HepG2 (cell line): ENCODE results near the gene CNIH3. TPM values are rescaled to one million over a fixed set of nuclear protein-coding genes. Genes with fewer than 3 reads are reported as not detected.

ENCODE experiments used
- ATAC-seq: fragments of 200-7000 bp; cut with Tn5 transposase; 3 replicates; pipeline ENCODE4 v1.9.1; 2020; ENCODE audit warnings: mild to moderate bottlenecking, moderate library complexity
- BruUV-seq: library from RNA; stranded (reverse); fragments of 400-500 nt; replicated peaks from 2 replicates; lab custom pipeline; 2021; lab: Mats Ljungman, UMichigan
- CTCF ChIA-PET: fragments of 300-600 bp; formaldehyde crosslinking; extraction: SDS; loops from one replicate; lab custom pipeline; 2021; ENCODE audit warnings: low total read pairs, inconsistent platforms, low intra/inter-chr PET ratio; lab: Yijun Ruan, JAX
- POLR2A ChIA-PET: fragments of 350-600 bp; sonication (Branson Sonifier 250); formaldehyde crosslinking; loops from one replicate; lab custom pipeline; 2020; ENCODE audit warnings: antibody characterized with exemption, inconsistent platforms; lab: Yijun Ruan, JAX
- DNase-seq: peaks from one replicate; pipeline ENCODE4 v3.0.0-alpha.2; 2015; ENCODE audit warnings: low spot score
- FAIRE-seq: peaks from 3 replicates; lab custom pipeline; 2011; peaks lifted over from hg19 to GRCh38; lab: Jason Lieb, UNC
- H2AFZ ChIP-seq: one replicate; pipeline ENCODE4 v1.6.1; 2011; ENCODE audit warnings: low read length, inconsistent platforms
- H3K27ac ChIP-seq: fragments of 300-600 bp; 3 replicates; pipeline ENCODE4 v1.8.0; 2011; ENCODE audit warnings: mixed run types, mild to moderate bottlenecking, mixed read lengths, low read length, inconsistent platforms; ENCODE audit not compliant: insufficient read depth; ENCODE audit errors: extremely low read length
- H3K27me3 ChIP-seq, 2 experiments: fragments of 200-600 bp in 1 of 2; 2 replicates in 1 of 2; 3 replicates in 1 of 2; pipeline versions ENCODE4 v1.6.0 to v1.8.0; 2011; ENCODE audit warnings: low read length in 2 of 2, mild to moderate bottlenecking in 2 of 2, moderate library complexity in 2 of 2, inconsistent platforms in 1 of 2; ENCODE audit not compliant: insufficient read depth in 2 of 2, control insufficient read depth in 1 of 2
- H3K36me3 ChIP-seq, 2 experiments: fragments of 200-600 bp in 1 of 2; replicated peaks in 1 of 2; 2 replicates in 1 of 2; 3 replicates in 1 of 2; pipeline versions ENCODE4 v1.5.1 to v1.8.0; 2011; ENCODE audit warnings: low read length in 2 of 2, inconsistent platforms in 1 of 2; ENCODE audit not compliant: insufficient read depth in 2 of 2, control insufficient read depth in 1 of 2
- H3K4me1 ChIP-seq: 2 replicates; pipeline ENCODE4 v1.5.1; 2012; ENCODE audit warnings: low read length, inconsistent platforms; ENCODE audit not compliant: insufficient read depth
- H3K4me2 ChIP-seq: 2 replicates; pipeline ENCODE4 v1.6.0; 2011; ENCODE audit warnings: low read depth, low read length, inconsistent platforms
- H3K4me3 ChIP-seq, 3 experiments: fragments of 200-600 bp in 1 of 3; sonication (generic), shearing (Covaris generic) in 1 of 3; replicated peaks in 1 of 3; 2 replicates each; pipeline ENCODE4 v1.5.1; 2011 to 2016; ENCODE audit warnings: low read length in 3 of 3, inconsistent platforms in 2 of 3, low read depth in 2 of 3, mild to moderate bottlenecking in 2 of 3, control low read depth in 1 of 3, mixed read lengths in 1 of 3; ENCODE audit not compliant: insufficient read depth in 1 of 3
- H3K79me2 ChIP-seq: one replicate; pipeline ENCODE4 v1.6.1; 2011; ENCODE audit warnings: low read length, inconsistent platforms; ENCODE audit not compliant: insufficient read depth
- H3K9ac ChIP-seq: 2 replicates; pipeline ENCODE4 v1.6.0; 2011; ENCODE audit warnings: mild to moderate bottlenecking, low read depth, low read length, inconsistent platforms; ENCODE audit not compliant: insufficient read depth
- H3K9me3 ChIP-seq: 2 replicates; pipeline ENCODE4 v1.5.1; 2012; ENCODE audit warnings: mild to moderate bottlenecking, low read length
- H4K20me1 ChIP-seq: 2 replicates; pipeline ENCODE4 v1.6.0; 2011; ENCODE audit warnings: inconsistent platforms, mild to moderate bottlenecking, low read length, moderate library complexity; ENCODE audit not compliant: insufficient read depth
- EED ChIP-seq: sonication (generic); formaldehyde crosslinking; IDR thresholded peaks from 2 replicates; pipeline ENCODE4 v1.5.0; 2020; ENCODE audit warnings: mild to moderate bottlenecking, missing genetic modification reagents
- EHMT2 ChIP-seq: fragments of 200-600 bp; sonication (generic); IDR thresholded peaks from 2 replicates; pipeline ENCODE4 v1.7.0; 2017; ENCODE audit warnings: antibody characterized with exemption, low read depth, low read length, borderline replicate concordance
- FOXK1 ChIP-seq: sonication (generic); formaldehyde crosslinking; IDR thresholded peaks from 2 replicates; pipeline ENCODE4 v1.4.0; 2020; ENCODE audit warnings: low read depth, missing genetic modification reagents, borderline replicate concordance
- MIER2 ChIP-seq: IDR thresholded peaks from 2 replicates; pipeline ENCODE4 v1.6.1; 2016; ENCODE audit warnings: missing biosample characterization, missing genetic modification reagents
- NFIB ChIP-seq: sonication (generic); formaldehyde crosslinking; IDR thresholded peaks from 2 replicates; pipeline ENCODE4 v1.9.0; 2021; ENCODE audit warnings: missing genetic modification reagents, mild to moderate bottlenecking, borderline replicate concordance
- NFKBIZ ChIP-seq: IDR thresholded peaks from 2 replicates; pipeline ENCODE4 v1.6.1; 2018; ENCODE audit warnings: missing genetic modification reagents, missing compliant biosample characterization
- NR2F2 ChIP-seq: IDR thresholded peaks from 2 replicates; pipeline ENCODE4 v1.6.1; 2012; ENCODE audit warnings: low read depth, inconsistent platforms, borderline replicate concordance
- RARG ChIP-seq: sonication (generic); formaldehyde crosslinking; IDR thresholded peaks from 2 replicates; pipeline ENCODE4 v1.4.0; 2020; ENCODE audit warnings: low read depth, mild to moderate bottlenecking, missing genetic modification reagents
- RBFOX2 ChIP-seq: fragments of 200-400 bp; formaldehyde crosslinking; IDR thresholded peaks from 2 replicates; pipeline ENCODE4 v1.6.1; 2017; ENCODE audit warnings: low read depth, mild to moderate bottlenecking, low read length
- SMYD3 ChIP-seq: sonication (generic); formaldehyde crosslinking; IDR thresholded peaks from 2 replicates; pipeline ENCODE4 v1.8.1; 2023; ENCODE audit warnings: mild to moderate bottlenecking, missing genetic modification reagents
- SRSF4 ChIP-seq: fragments of 200-400 bp; formaldehyde crosslinking; IDR thresholded peaks from one replicate; pipeline ENCODE4 v1.6.1; 2018; ENCODE audit warnings: mild to moderate bottlenecking, low read depth, low read length, moderate library complexity; ENCODE audit not compliant: poor library complexity, severe bottlenecking
- TBP ChIP-seq: sonication (generic); formaldehyde crosslinking; IDR thresholded peaks from 2 replicates; pipeline ENCODE4 v1.5.0; 2020; ENCODE audit warnings: missing genetic modification reagents
- ZFP36L2 ChIP-seq: sonication (generic); formaldehyde crosslinking; IDR thresholded peaks from 2 replicates; pipeline ENCODE4 v1.4.0; 2020; ENCODE audit warnings: missing genetic modification reagents
- ZMYM2 ChIP-seq: sonication (generic); formaldehyde crosslinking; IDR thresholded peaks from 2 replicates; pipeline ENCODE4 v1.8.0; 2022; ENCODE audit warnings: mild to moderate bottlenecking, missing genetic modification reagents
- ZNF10 ChIP-seq: sonication (generic); formaldehyde crosslinking; IDR thresholded peaks from 2 replicates; pipeline ENCODE4 v1.4.0; 2020; ENCODE audit warnings: mild to moderate bottlenecking, low read depth, missing genetic modification reagents, borderline replicate concordance
- ZNF251 ChIP-seq: sonication (generic); formaldehyde crosslinking; IDR thresholded peaks from 2 replicates; pipeline ENCODE4 v1.9.0; 2021; ENCODE audit warnings: mild to moderate bottlenecking, missing genetic modification reagents
- ZNF883 ChIP-seq: sonication (generic); formaldehyde crosslinking; IDR thresholded peaks from 2 replicates; pipeline ENCODE4 v1.5.1; 2020; ENCODE audit warnings: mild to moderate bottlenecking, missing genetic modification reagents; ENCODE audit errors: not compliant biosample characterization
- WGBS: methylation state at CpG from one replicate; pipeline ENCODE4 v1.1.6; 2017; ENCODE audit warnings: low lambda C conversion rate; 5-methylcytosine and 5-hydroxymethylcytosine counted together
- in situ Hi-C: cut with HindIII; loops from 2 replicates; pipeline ENCODE4 v1.10.0; 2017; ENCODE audit warnings: low pct_unique_long_range_greater_than_20kb; ENCODE audit not compliant: extremely low pct_ligation_motif_present
- intact Hi-C: fragments of 100-400 bp; cut with micrococcal nuclease; formaldehyde crosslinking; loops from one replicate; pipeline ENCODE4 v1.10.0; 2022; ENCODE audit not compliant: unreplicated experiment
- polyA plus RNA-seq, 8 experiments: library from polyadenylated mRNA; depleted of rRNA in 3 of 8; stranded (reverse) in 7 of 8; unstranded in 1 of 8; fragments of >200 nt; fragmentation: Illumina TruSeq in 4 of 8; extraction: Trizol in 4 of 8; gene quantifications; 2 replicates each; pipeline versions ENCODE4 v1.2.1 to v1.2.3, GENCODE V29; 2011 to 2016; ENCODE audit warnings: low read depth in 4 of 8, missing spikeins in 1 of 8, mixed read lengths in 1 of 8; ENCODE audit not compliant: insufficient read depth in 1 of 8
- total RNA-seq, 5 experiments: library from RNA; depleted of rRNA; stranded (reverse); fragments of >200 nt; fragmentation: Illumina TruSeq; extraction: Trizol; gene quantifications; 2 replicates each; pipeline ENCODE4 v1.2.3, GENCODE V29; 2016; ENCODE audit warnings: low read depth in 1 of 5
- TF ChIP-seq, protein P1 (sequence below): IDR thresholded peaks from 2 replicates; pipeline ENCODE4 v1.6.1; 2016
- TF ChIP-seq, protein P2 (sequence below): sonication (generic); formaldehyde crosslinking; IDR thresholded peaks from 2 replicates; pipeline ENCODE4 v1.8.1; 2023; ENCODE audit warnings: missing genetic modification reagents, inconsistent platforms, borderline replicate concordance
- TF ChIP-seq, protein P3 (sequence below): sonication (generic); formaldehyde crosslinking; IDR thresholded peaks from 2 replicates; pipeline ENCODE4 v1.4.0; 2020; ENCODE audit warnings: missing genetic modification reagents

Gene CNIH3
- total and polyA plus RNA-seq, 2 of the 13 experiments (the other 11 are each of a cell fraction or from before 2014, with no cell fraction given): 0.36 to 1.1 TPM

DNA sequence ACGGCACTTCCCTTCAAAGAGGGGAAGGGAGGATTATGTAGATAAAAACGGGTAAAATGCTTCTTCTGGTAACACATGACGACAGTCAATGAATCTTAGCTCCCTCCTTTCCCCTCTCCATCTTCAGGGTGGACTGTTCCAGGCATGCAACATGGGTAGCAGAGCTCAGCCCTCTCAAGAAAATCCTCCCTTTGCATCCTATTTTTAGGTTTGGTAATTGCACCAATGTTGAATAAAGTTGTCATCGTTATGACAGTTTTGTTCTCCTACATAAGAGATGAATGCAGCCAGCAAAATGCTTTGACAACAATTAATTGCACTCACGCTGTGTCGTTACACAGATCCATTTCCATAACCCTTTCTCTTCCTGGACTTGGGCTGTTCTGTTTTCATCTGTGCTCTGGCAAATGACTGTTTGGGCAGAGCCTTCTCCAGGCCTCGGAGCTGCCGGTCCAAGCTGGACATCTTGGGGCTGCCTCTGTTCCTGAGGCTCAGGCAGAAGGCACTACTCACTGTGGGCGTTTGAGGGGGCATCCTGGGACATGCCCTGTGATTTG, 127.6 kb downstream of the CNIH3 start:
- POLR2A ChIA-PET: no interaction called here
- in situ Hi-C loops: no loop called here
- DNase-seq: no peak
- H3K36me3 ChIP-seq: no peaks in the 10 kb centered on the region
- no peaks in the 10 kb centered on the region for H3K9me3 ChIP-seq
- H2AFZ ChIP-seq: no peak overlapping the region
- no peak for FAIRE-seq
- no peaks in the 10 kb centered on the region for H4K20me1 ChIP-seq
- no peak overlapping the region for H3K4me3 ChIP-seq
- H3K27me3 ChIP-seq: peaks cover 0 to 4% of the 10 kb centered on the region in 2 experiments; a peak in 1 of 5 replicates
- no TSS peak for BruUV-seq
- no peak overlapping the region for H3K9ac ChIP-seq
- H3K4me2 ChIP-seq: no peak overlapping the region
- no peak overlapping the region for H3K27ac ChIP-seq
- CTCF ChIA-PET: no interaction called here
- WGBS: 27% methylated on average over 8 of the region's 9 CpGs
- no peak for ATAC-seq
- TF ChIP-seq, protein P1, sequence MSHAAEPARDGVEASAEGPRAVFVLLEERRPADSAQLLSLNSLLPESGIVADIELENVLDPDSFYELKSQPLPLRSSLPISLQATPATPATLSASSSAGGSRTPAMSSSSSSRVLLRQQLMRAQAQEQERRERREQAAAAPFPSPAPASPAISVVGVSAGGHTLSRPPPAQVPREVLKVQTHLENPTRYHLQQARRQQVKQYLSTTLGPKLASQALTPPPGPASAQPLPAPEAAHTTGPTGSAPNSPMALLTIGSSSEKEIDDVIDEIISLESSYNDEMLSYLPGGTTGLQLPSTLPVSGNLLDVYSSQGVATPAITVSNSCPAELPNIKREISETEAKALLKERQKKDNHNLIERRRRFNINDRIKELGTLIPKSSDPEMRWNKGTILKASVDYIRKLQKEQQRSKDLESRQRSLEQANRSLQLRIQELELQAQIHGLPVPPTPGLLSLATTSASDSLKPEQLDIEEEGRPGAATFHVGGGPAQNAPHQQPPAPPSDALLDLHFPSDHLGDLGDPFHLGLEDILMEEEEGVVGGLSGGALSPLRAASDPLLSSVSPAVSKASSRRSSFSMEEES: no peak
- no peak for TF ChIP-seq ZMYM2 (CRISPR knock-in tag)
- no peak for TF ChIP-seq EHMT2
- TF ChIP-seq TBP (CRISPR knock-in tag): no peak
- no peak for TF ChIP-seq MIER2 (CRISPR knock-in tag)
- no peak for TF ChIP-seq EED (CRISPR knock-in tag)
- no peak for TF ChIP-seq ZNF10
- no peak for TF ChIP-seq RARG
- no peak for TF ChIP-seq FOXK1 (CRISPR knock-in tag)
- no peak for TF ChIP-seq NFKBIZ (CRISPR knock-in tag)
- TF ChIP-seq ZNF883 (CRISPR knock-in tag): no peak
- TF ChIP-seq, protein P2, sequence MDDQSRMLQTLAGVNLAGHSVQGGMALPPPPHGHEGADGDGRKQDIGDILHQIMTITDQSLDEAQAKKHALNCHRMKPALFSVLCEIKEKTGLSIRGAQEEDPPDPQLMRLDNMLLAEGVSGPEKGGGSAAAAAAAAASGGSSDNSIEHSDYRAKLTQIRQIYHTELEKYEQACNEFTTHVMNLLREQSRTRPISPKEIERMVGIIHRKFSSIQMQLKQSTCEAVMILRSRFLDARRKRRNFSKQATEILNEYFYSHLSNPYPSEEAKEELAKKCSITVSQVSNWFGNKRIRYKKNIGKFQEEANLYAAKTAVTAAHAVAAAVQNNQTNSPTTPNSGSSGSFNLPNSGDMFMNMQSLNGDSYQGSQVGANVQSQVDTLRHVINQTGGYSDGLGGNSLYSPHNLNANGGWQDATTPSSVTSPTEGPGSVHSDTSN (CRISPR knock-in tag): no peak
- TF ChIP-seq NR2F2: no peak
- no peak for TF ChIP-seq NFIB (CRISPR knock-in tag)
- no peak for TF ChIP-seq SRSF4
- no peak for TF ChIP-seq ZNF251
- TF ChIP-seq SMYD3 (CRISPR knock-in tag): no peak
- no peak for TF ChIP-seq RBFOX2
- TF ChIP-seq, protein P3, sequence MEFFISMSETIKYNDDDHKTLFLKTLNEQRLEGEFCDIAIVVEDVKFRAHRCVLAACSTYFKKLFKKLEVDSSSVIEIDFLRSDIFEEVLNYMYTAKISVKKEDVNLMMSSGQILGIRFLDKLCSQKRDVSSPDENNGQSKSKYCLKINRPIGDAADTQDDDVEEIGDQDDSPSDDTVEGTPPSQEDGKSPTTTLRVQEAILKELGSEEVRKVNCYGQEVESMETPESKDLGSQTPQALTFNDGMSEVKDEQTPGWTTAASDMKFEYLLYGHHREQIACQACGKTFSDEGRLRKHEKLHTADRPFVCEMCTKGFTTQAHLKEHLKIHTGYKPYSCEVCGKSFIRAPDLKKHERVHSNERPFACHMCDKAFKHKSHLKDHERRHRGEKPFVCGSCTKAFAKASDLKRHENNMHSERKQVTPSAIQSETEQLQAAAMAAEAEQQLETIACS (CRISPR knock-in tag): no peak
- TF ChIP-seq ZFP36L2 (CRISPR knock-in tag): no peak
- intact Hi-C loops: no loop called here
- no peaks in the 10 kb centered on the region for H3K79me2 ChIP-seq
- H3K4me1 ChIP-seq: no peaks in the 10 kb centered on the region
